K562 (cell line): Measurements from ENCODE around the gene C14orf39. TPM values are rescaled to one million over a fixed set of nuclear protein-coding genes. Genes with fewer than 3 reads are reported as not detected.

ENCODE experiments used
- ATAC-seq: fragments of 200-7000 bp; cut with Tn5 transposase; 3 replicates; pipeline ENCODE4 v1.9.1; 2020; ENCODE audit warnings: moderate library complexity
- BruUV-seq: library from RNA; stranded (reverse); fragments of 400-500 nt; replicated peaks from 2 replicates; lab custom pipeline; 2021; lab: Mats Ljungman, UMichigan
- CTCF ChIA-PET: fragments of 300-600 bp; formaldehyde crosslinking; extraction: SDS; loops from one replicate; lab custom pipeline; 2021; ENCODE audit warnings: low intra/inter-chr PET ratio; lab: Yijun Ruan, JAX
- POLR2A ChIA-PET: fragments of 300-600, 350-650 bp; sonication (Branson Sonifier 250); formaldehyde crosslinking; extraction: SDS; loops from one replicate; lab custom pipeline; 2021; ENCODE audit warnings: antibody characterized with exemption, inconsistent platforms; lab: Yijun Ruan, JAX
- DNase-seq, 4 experiments: peaks; one replicate each; pipeline versions ENCODE4 v3.0.0 to v3.0.0-alpha.2; 2011 to 2018; ENCODE audit warnings: low spot score in 3 of 4, mixed read lengths in 3 of 4; ENCODE audit errors: extremely low read depth in 1 of 4
- FAIRE-seq: peaks from 2 replicates; lab custom pipeline; 2011; peaks lifted over from hg19 to GRCh38; lab: Jason Lieb, UNC
- H2AFZ ChIP-seq: 2 replicates; pipeline ENCODE4 v1.6.0; 2011; ENCODE audit warnings: low read depth, low read length, control low read depth, inconsistent platforms
- H3K27ac ChIP-seq: fragments of 200-600 bp; 3 replicates; pipeline ENCODE4 v1.8.0; 2011; ENCODE audit warnings: low read depth, mild to moderate bottlenecking, control low read depth, inconsistent platforms, low read length, moderate library complexity, mixed read lengths; ENCODE audit errors: extremely low read depth
- H3K27me3 ChIP-seq, 2 experiments: fragments of 300-600 bp in 1 of 2; 2 replicates in 1 of 2; 3 replicates in 1 of 2; pipeline versions ENCODE4 v1.6.0 to v1.8.0; 2011; ENCODE audit warnings: inconsistent platforms in 2 of 2, low read length in 2 of 2, mild to moderate bottlenecking in 1 of 2, mixed read lengths in 1 of 2, moderate library complexity in 1 of 2; ENCODE audit not compliant: control insufficient read depth in 2 of 2, insufficient read depth in 2 of 2
- H3K36me3 ChIP-seq: fragments of 300-600 bp; 3 replicates; pipeline ENCODE4 v1.8.0; 2011; ENCODE audit warnings: mild to moderate bottlenecking, low read length, inconsistent platforms; ENCODE audit not compliant: control insufficient read depth, insufficient read depth
- H3K4me1 ChIP-seq, 2 experiments: fragments of 200-600 bp in 1 of 2; replicated peaks in 1 of 2; 2 replicates in 1 of 2; 3 replicates in 1 of 2; pipeline versions ENCODE4 v1.5.1 to v1.8.0; 2011; ENCODE audit warnings: inconsistent platforms in 2 of 2, low read length in 2 of 2, mild to moderate bottlenecking in 1 of 2, mixed read lengths in 1 of 2, moderate library complexity in 1 of 2; ENCODE audit not compliant: control insufficient read depth in 2 of 2, insufficient read depth in 2 of 2
- H3K4me2 ChIP-seq: 2 replicates; pipeline ENCODE4 v1.6.1; 2011; ENCODE audit warnings: low read length, control low read depth, inconsistent platforms, mixed read lengths; ENCODE audit not compliant: insufficient read depth
- H3K4me3 ChIP-seq: fragments of 200-600 bp; sonication (generic), shearing (Covaris generic); 2 replicates; pipeline ENCODE4 v1.5.1; 2016; ENCODE audit warnings: control low read depth, inconsistent platforms
- H3K79me2 ChIP-seq: fragments of 200-600 bp; 3 replicates; pipeline ENCODE4 v1.8.0; 2011; ENCODE audit warnings: low read length, inconsistent platforms; ENCODE audit not compliant: control insufficient read depth, insufficient read depth
- H3K9ac ChIP-seq, 2 experiments: 2 replicates each; pipeline versions ENCODE4 v1.6.0 to v1.6.1; 2011; ENCODE audit warnings: low read depth in 2 of 2, low read length in 2 of 2, control low read depth in 1 of 2, inconsistent platforms in 1 of 2, mild to moderate bottlenecking in 1 of 2, mixed read lengths in 1 of 2; ENCODE audit not compliant: insufficient read depth in 1 of 2
- H3K9me1 ChIP-seq: one replicate; pipeline ENCODE4 v1.6.0; 2011; ENCODE audit warnings: inconsistent platforms, mild to moderate bottlenecking, low read length, moderate library complexity; ENCODE audit not compliant: control insufficient read depth, insufficient read depth
- H3K9me3 ChIP-seq: replicated peaks from 2 replicates; pipeline ENCODE4 v1.5.1; 2011; ENCODE audit warnings: low read depth, low read length, inconsistent platforms; ENCODE audit not compliant: control insufficient read depth, insufficient read depth
- H4K20me1 ChIP-seq: replicated peaks from 2 replicates; pipeline ENCODE4 v1.6.1; 2011; ENCODE audit warnings: low read length, inconsistent platforms, mixed read lengths; ENCODE audit not compliant: control insufficient read depth, insufficient read depth
- ELF2 ChIP-seq: fragments of 250-450 bp; sonication (Bioruptor Pico); IDR thresholded peaks from 2 replicates; pipeline ENCODE4 v1.5.0; 2021; ENCODE audit warnings: mild to moderate bottlenecking
- ETS2 ChIP-seq: IDR thresholded peaks from 2 replicates; pipeline ENCODE4 v1.6.1; 2016; ENCODE audit warnings: borderline replicate concordance, missing genetic modification characterization, mild to moderate bottlenecking, moderate library complexity, missing compliant biosample characterization; ENCODE audit not compliant: poor library complexity, severe bottlenecking
- FOXK1 ChIP-seq: sonication (generic); formaldehyde crosslinking; IDR thresholded peaks from 2 replicates; pipeline ENCODE4 v1.8.0; 2022; ENCODE audit warnings: missing genetic modification reagents, mild to moderate bottlenecking, borderline replicate concordance
- KLF1 ChIP-seq: fragments of 450-650 bp; IDR thresholded peaks from 2 replicates; pipeline ENCODE4 v1.6.1; 2016; ENCODE audit warnings: missing genetic modification characterization, missing compliant biosample characterization
- MCM2 ChIP-seq: fragments of 450-650 bp; IDR thresholded peaks from 2 replicates; pipeline ENCODE4 v1.6.1; 2017; ENCODE audit warnings: low read depth, mild to moderate bottlenecking
- NCOA6 ChIP-seq: fragments of 450-650 bp; IDR thresholded peaks from 2 replicates; pipeline ENCODE4 v1.6.1; 2017; ENCODE audit warnings: mild to moderate bottlenecking
- NCOR1 ChIP-seq: fragments of 450-650 bp; IDR thresholded peaks from 2 replicates; pipeline ENCODE4 v1.6.1; 2016; ENCODE audit warnings: mild to moderate bottlenecking, moderate library complexity
- POLR2AphosphoS2 ChIP-seq: IDR thresholded peaks from 2 replicates; pipeline ENCODE4 v1.6.1; 2012; ENCODE audit warnings: low read length, improper control_type of control experiment
- PPARD ChIP-seq: fragments of 250-450 bp; sonication (Bioruptor Pico); IDR thresholded peaks from 2 replicates; pipeline ENCODE4 v1.8.0; 2022; ENCODE audit warnings: inconsistent platforms, mild to moderate bottlenecking, moderate library complexity
- ZNF316 ChIP-seq: fragments of 450-650 bp; IDR thresholded peaks from 2 replicates; pipeline ENCODE4 v1.6.1; 2016
- ZNF717 ChIP-seq: fragments of 250-450 bp; sonication (Bioruptor Pico); IDR thresholded peaks from 2 replicates; pipeline ENCODE4 v1.5.0; 2021
- WGBS: fragments of 100-300 bp; shearing (Covaris generic); methylation state at CpG from one replicate; pipeline ENCODE4 v1.1.6; 2016; ENCODE audit warnings: low coverage, mixed read lengths; ENCODE audit not compliant: insufficient coverage; ENCODE audit errors: missing lambda C conversion rate; 5-methylcytosine and 5-hydroxymethylcytosine counted together
- in situ Hi-C: fragments of 300-500 bp; cut with MboI; formaldehyde crosslinking; loops from 4 replicates; pipeline ENCODE4 v1.15.0; 2018; ENCODE audit warnings: inconsistent platforms, mixed read lengths
- intact Hi-C: fragments of 100-400 bp; cut with micrococcal nuclease; formaldehyde crosslinking; loops from 2 replicates; pipeline ENCODE4 v1.14.2; 2022
- polyA plus RNA-seq, 8 experiments: library from polyadenylated mRNA; depleted of rRNA in 4 of 8; stranded (reverse) in 5 of 8; unstranded in 3 of 8; fragments of >200 nt; fragmentation: Nextera tagmentation in 2 of 8; fragmentation: Illumina TruSeq in 1 of 8; extraction: Ambion mirVana in 2 of 8; extraction: Trizol in 1 of 8; gene quantifications; 2 replicates each; pipeline versions ENCODE4 v1.2.1 to v1.2.3, GENCODE V29; 2011 to 2014; ENCODE audit warnings: inconsistent platforms in 1 of 8, missing spikeins in 1 of 8
- total RNA-seq, 7 experiments: library from RNA; depleted of rRNA in 6 of 7; stranded (reverse); fragments of >200 nt in 6 of 7; fragmentation: Illumina TruSeq in 2 of 7; extraction: Trizol in 2 of 7; gene quantifications; 2 replicates each; pipeline versions ENCODE4 v1.2.1 to v1.2.3, GENCODE V29; 2011 to 2021; ENCODE audit warnings: low replicate concordance in 1 of 7
- TF ChIP-seq, protein P1 (sequence below): fragments of 250-450 bp; sonication (Bioruptor Pico); IDR thresholded peaks from 2 replicates; pipeline ENCODE4 v1.4.0; 2020; ENCODE audit warnings: mild to moderate bottlenecking, moderate library complexity
- TF ChIP-seq, protein P2 (sequence below), 3 experiments: fragments of 200-800 bp in 1 of 3; fragments of 250-450 bp in 1 of 3; fragments of 450-650 bp in 1 of 3; sonication (Bioruptor Pico) in 1 of 3; sonication (Bioruptor generic) in 1 of 3; formaldehyde crosslinking in 1 of 3; IDR thresholded peaks; 2 replicates each; pipeline versions ENCODE4 v1.6.1 to v1.8.0; 2016 to 2022; ENCODE audit warnings: mild to moderate bottlenecking in 2 of 3, missing genetic modification characterization in 2 of 3, missing compliant biosample characterization in 1 of 3, moderate library complexity in 1 of 3
- TF ChIP-seq, protein P3 (sequence below), 2 experiments: fragments of 250-450 bp in 1 of 2; fragments of 450-650 bp in 1 of 2; sonication (Bioruptor Pico) in 1 of 2; IDR thresholded peaks; 2 replicates each; pipeline versions ENCODE4 v1.6.1 to v1.8.0; 2016 to 2021; ENCODE audit warnings: mild to moderate bottlenecking in 2 of 2, moderate library complexity in 2 of 2, missing compliant biosample characterization in 1 of 2, missing genetic modification characterization in 1 of 2

Gene C14orf39
- total and polyA plus RNA-seq, 9 of the 15 experiments (the other 6 are each of a cell fraction or from before 2014, with no cell fraction given) = 0.54 to 6.7 (median 1.4) TPM

DNA sequence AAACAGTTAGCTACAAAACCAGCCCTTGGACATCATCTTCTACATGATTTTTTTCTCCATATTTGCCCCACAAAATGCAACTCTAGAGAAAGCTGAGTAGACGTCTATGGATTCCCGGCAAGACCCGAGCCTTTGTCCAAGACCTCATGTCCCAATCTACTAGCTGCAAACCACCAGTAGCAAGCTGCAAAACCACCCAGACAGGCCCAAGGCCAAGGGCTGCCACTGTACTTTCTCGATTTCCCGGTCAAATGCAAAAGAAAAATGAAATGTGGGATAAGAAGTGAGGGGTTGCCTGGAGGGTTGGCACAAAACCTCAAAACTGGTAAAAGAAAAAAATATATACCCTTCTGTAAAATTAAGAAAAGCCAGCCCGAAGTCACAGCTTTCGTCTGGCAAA lies 20.1 kb upstream of the C14orf39 start:
- Histone ChIP-seq H3K4me2 (no peak overlapping the region), H3K27ac (no peak overlapping the region), H4K20me1 (no peaks in the 10 kb centered on the region), H3K4me1 (peaks cover 0 to 13% of the 10 kb centered on the region in 2 experiments; a peak in 1 of 5 replicates), H3K27me3 (peaks cover 19 to 49% of the 10 kb centered on the region in 2 experiments; a peak in 4 of 5 replicates), H3K36me3 (no peaks in the 10 kb centered on the region), H2AFZ (no peak overlapping the region), H3K9me3 (no peaks in the 10 kb centered on the region), H3K9ac (no peak overlapping the region), H3K9me1 (no peaks in the 10 kb centered on the region), H3K79me2 (no peaks in the 10 kb centered on the region), H3K4me3 (no peak overlapping the region)
- no peak for ATAC-seq
- no peak for FAIRE-seq
- TF ChIP-seq KLF1 (tag) = no peak
- TF ChIP-seq ELF2 (CRISPR knock-in tag) = no peak
- TF ChIP-seq, protein P1, sequence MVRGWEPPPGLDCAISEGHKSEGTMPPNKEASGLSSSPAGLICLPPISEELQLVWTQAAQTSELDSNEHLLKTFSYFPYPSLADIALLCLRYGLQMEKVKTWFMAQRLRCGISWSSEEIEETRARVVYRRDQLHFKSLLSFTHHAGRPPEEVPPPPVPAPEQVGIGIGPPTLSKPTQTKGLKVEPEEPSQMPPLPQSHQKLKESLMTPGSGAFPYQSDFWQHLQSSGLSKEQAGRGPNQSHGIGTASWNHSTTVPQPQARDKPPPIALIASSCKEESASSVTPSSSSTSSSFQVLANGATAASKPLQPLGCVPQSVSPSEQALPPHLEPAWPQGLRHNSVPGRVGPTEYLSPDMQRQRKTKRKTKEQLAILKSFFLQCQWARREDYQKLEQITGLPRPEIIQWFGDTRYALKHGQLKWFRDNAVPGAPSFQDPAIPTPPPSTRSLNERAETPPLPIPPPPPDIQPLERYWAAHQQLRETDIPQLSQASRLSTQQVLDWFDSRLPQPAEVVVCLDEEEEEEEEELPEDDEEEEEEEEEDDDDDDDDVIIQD (CRISPR knock-in tag) = no peak
- TF ChIP-seq, protein P2, sequence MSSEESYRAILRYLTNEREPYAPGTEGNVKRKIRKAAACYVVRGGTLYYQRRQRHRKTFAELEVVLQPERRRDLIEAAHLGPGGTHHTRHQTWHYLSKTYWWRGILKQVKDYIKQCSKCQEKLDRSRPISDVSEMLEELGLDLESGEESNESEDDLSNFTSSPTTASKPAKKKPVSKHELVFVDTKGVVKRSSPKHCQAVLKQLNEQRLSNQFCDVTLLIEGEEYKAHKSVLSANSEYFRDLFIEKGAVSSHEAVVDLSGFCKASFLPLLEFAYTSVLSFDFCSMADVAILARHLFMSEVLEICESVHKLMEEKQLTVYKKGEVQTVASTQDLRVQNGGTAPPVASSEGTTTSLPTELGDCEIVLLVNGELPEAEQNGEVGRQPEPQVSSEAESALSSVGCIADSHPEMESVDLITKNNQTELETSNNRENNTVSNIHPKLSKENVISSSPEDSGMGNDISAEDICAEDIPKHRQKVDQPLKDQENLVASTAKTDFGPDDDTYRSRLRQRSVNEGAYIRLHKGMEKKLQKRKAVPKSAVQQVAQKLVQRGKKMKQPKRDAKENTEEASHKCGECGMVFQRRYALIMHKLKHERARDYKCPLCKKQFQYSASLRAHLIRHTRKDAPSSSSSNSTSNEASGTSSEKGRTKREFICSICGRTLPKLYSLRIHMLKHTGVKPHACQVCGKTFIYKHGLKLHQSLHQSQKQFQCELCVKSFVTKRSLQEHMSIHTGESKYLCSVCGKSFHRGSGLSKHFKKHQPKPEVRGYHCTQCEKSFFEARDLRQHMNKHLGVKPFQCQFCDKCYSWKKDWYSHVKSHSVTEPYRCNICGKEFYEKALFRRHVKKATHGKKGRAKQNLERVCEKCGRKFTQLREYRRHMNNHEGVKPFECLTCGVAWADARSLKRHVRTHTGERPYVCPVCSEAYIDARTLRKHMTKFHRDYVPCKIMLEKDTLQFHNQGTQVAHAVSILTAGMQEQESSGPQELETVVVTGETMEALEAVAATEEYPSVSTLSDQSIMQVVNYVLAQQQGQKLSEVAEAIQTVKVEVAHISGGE (CRISPR knock-in tag; IDR thresholded peaks at IDR 0.05) = no peak
- no peak for TF ChIP-seq NCOA6
- no peak for TF ChIP-seq PPARD
- TF ChIP-seq, protein P3, sequence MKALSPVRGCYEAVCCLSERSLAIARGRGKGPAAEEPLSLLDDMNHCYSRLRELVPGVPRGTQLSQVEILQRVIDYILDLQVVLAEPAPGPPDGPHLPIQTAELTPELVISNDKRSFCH (CRISPR knock-in tag; IDR thresholded peaks at IDR 0.05) = no peak
- TF ChIP-seq, protein P3 (tag; IDR thresholded peaks at IDR 0.05) = no peak
- no peak for TF ChIP-seq ZNF717 (CRISPR knock-in tag)
- no peak for TF ChIP-seq NCOR1
- no peak for TF ChIP-seq ETS2 (tag)
- TF ChIP-seq POLR2AphosphoS2 = no peak
- TF ChIP-seq FOXK1 (CRISPR knock-in tag) = no peak
- no peak for TF ChIP-seq MCM2
- TF ChIP-seq ZNF316 = no peak
- POLR2A ChIA-PET = no interaction called here
- CTCF ChIA-PET = no interaction called here
- intact Hi-C loops = no loop called here
- 0% methylated on average over 6 of the region's 7 CpGs for WGBS
- DNase-seq = no peak
- BruUV-seq = no TSS peak
- in situ Hi-C loops = no loop called here
